Activated CD4-positive, alpha-beta T cell treated with anti-CD3 and anti-CD28 coated beads for 4 hours (primary cell): ENCODE results near the gene IER5.

Experiments
- DNase-seq, 2 donors: peaks; one replicate each; pipeline ENCODE4 v3.0.0-alpha.2; 2020

The IER5 gene

GRCh38 chr1:181077576-181078242, 10.8 kb upstream of the IER5 start:
- DNase-seq, result no peak

GRCh38 chr1:181079382-181079781, 9.1 kb upstream of the IER5 start:
- DNase-seq, result no peak

DNA sequence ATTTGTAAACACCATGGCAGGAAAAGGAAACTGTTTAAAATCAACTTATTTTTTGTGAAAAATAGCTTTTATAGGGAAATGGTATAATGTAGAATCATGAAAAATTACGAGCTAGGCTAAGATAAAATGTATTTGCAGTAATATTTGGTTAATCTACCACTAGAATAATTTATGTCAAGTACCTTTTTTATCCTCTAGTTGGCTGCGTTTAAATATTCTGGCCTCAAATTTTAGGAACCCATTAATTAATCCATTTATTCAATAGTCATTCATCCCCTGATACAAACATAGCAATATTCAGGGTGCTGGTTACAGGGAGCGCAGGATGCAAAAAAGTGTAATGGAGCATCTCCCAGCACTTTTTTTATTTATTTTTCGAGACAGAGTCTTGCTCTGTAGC, 8.6 kb upstream of the IER5 start:
- DNase-seq, result no peak

GRCh38 chr1:181080556-181080955, 7.9 kb upstream of the IER5 start:
- DNase-seq, result no peak

DNA sequence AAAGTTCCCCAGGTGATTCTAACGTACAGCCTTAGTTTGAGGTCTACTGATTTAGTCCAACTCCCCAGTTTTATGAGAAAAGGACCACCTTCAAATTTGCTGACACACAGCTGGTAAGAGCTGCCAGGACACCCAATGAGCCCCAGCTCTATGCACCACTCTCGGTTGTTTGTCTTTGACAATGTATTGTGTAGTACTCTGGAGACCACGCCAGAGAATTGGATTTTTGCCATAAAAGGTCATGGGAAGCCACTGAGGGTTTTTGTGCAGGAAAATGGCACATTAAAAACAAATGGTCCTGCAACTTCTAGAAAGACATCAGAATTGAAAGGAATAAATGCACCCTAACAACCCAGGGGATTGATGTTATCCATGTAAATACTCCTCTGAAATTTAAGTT, 7.1 kb upstream of the IER5 start:
- DNase-seq, result no peak

DNA sequence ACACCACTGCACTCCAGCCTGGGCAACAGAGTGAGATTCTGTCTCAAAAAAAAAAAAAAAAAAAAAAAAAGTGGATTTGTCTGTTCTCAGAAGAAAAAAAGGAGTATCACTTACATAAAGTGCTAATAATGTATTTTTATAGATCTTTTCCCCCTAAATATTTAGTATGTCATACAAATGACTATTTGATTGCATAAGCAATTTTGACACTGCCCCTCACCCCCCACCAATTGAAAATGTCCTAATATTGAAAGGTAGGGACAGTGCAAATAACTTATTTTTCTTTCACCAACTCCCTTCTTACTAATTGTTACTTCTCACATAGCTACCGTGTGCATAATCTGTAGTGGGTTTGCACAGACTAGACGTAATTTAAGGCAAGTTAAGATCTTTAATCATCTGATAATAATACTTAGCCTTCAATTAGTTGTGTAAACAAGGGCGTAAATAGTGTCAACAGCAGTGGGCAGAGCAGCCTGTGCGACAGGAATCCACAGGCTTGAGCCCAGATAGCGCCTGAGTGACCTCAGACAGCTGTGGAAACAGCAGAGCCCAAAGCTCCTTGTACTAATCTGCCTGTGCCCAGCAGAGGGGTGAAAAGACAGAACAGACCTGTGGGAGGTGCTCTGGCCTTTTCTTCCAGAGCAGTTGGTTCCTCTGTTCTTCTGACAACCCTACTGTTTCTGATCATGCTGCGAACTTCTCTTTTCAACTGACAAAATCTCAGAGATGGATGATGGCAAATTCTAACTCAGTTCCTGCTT, 4.5 kb upstream of the IER5 start:
- DNase-seq, result peak; percentile 58 to 62

- no peak for DNase-seq
Observed at GRCh38 chr1:181084606-181084969, 3.9 kb upstream of the IER5 start.

DNA sequence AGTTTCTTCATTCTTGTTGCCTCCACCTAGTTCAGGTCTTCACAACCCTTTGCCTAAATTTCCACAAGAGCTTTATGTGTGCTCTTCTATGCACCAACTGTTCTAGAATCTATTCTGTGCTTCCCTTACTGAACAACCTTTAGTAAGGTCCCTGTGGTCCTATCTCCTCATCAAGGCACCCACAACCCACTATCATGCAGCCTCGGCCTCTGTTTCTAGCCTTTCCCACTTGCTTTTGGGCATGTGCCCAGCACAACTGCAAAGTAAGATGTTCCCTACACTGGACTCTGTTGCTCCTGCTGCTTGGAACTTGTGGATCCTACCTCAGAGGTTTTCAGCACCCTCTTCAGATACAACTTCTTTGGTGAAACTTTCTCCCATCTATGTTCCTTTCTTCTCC, 2.4 kb upstream of the IER5 start:
- DNase-seq, result no peak

DNA sequence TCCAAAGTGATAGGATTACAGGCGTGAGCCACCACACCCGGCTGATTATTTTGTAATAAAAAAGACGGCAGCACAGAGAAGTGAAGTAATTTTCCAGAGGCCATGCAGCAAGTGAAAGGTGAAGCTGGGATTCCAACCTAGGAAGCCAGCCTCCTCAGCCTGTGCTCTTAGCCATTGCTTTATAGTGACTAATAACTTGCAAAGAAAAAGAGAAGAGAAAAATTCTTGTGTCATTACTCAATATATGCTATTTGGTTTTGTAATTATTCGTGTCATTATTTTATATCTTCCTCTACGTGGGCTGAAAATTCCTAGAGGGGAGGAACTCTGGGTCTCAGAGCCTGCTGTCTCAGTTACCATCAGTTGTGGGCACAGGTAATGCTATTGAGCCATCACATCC, 1.6 kb upstream of the IER5 start:
- no peak for DNase-seq

- DNase-seq, result no peak
Observed at GRCh38 chr1:181087400-181087901, 1.0 kb upstream of the IER5 start.

DNA sequence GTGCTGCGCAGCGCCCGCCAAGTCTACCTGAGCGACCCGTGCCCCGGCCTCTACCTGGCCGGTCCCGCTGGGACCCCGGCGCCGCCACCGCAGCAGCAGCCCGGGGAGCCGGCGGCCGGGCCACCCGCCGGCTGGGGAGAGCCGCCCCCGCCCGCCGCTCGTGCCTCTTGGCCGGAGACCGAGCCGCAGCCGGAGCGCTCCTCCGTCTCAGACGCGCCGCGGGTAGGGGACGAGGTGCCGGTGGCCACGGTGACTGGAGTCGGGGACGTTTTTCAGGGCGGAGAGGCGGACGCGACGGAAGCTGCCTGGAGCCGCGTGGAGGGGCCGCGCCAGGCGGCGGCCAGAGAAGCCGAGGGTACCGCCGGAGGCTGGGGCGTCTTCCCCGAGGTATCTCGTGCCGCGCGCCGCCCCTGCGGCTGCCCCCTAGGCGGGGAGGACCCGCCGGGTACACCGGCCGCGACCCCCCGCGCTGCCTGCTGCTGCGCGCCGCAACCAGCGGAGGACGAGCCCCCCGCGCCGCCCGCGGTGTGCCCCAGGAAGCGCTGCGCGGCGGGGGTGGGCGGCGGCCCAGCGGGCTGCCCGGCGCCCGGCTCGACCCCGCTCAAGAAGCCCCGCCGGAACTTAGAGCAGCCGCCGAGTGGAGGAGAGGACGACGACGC, 646 bp downstream of the IER5 start:
- DNase-seq, result peak; percentile 31 to 38

DNA sequence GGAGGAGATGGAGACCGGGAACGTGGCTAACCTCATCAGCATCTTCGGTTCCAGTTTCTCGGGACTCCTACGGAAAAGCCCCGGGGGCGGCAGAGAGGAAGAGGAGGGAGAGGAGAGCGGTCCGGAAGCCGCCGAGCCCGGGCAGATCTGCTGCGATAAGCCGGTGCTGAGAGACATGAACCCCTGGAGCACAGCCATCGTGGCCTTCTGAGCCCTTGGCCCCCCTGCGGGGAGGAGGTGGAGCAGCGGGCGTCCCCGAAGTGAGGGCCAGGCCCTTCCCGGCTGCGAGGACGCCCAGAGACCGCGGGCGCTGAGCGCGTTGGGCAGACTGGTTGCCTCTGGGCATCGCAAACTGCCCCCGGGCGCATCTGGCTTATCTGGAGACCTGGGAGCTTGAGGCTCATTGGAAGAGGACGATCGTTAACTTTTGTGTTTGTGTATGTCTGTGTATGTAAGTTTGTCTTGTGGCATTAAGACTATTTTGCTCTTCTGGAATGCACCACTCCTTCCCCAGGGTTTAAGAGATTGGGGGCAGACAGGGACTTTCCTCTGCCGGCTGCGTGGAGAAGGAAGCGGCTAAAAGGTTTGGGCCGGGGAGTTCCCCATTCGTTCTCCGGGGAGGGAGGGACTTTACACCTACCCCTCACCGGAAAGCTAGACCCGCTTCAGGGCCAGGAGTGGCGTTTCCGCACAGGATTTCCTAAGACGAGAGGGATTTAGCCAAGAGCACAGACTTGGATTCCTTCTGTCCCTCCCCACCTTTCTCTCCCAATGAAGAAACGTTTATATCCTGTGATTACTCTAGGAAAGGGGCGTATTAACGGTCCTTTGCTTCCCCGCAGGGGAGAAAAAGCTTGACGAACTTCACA, 1.4 kb downstream of the IER5 start:
- DNase-seq, result peak; percentile 78 to 79

DNA sequence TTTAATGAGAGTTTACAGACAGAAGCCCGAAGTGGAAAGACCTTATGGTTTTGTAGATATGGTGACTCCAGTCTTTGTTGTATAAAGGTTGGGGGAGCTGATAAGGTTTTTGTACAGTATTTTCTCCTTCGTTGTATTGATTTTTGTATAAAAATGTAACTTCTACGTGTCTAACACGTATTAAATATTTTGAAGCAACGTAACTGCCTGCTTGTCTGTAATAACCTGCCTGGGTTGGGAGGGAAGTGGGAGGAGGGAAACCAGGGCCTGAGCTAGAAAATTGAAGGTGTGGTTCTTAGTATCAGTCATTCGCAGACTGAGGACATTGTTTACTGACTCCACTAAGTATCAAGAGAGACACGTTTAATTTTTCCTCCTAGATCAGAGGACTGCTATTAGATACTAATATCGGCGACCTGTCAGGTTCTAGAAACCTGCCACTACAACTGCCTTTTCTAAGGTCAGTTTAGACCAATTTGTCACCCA, 2.2 kb downstream of the IER5 start:
- DNase-seq, result peak; percentile 30 to 40

DNA sequence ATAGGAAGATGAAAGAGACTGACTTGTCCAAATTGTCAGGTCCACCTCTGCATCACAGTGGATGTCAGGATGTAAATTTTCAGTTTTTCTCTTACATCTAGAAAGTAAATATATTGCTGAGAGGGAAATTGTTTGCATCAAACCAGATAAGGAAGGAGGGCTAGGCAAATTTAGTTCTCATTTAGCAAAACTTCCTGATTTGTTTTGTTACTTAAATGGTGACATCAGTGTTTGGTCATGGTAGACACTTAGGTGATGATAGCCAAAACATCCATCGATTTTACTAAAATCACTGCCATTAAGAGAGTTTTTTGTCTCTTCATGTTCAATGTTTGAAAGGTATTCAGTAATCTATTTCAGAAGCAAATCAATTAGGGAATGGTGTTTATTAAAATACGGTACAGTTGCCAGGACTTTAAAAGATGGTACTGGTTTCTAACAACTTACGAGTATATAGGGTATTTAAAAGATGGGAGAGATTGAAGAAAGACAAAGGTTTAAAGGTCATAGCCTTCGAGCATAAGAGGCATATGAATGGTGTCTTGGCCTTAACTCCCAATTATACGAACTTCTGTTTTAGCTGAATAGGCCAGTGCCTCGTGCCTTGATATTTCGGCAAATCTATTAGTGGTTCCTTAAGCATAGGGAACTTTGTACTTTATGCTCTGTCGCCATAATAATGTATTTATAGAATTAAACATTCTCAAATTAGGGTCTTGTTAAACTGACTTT, 3.0 kb downstream of the IER5 start:
- no peak for DNase-seq

GRCh38 chr1:181092056-181092455, 3.6 kb downstream of the IER5 start:
- DNase-seq, result no peak

- no peak for DNase-seq
Observed at GRCh38 chr1:181092883-181093458, 4.5 kb downstream of the IER5 start.

GRCh38 chr1:181094416-181095212, 6.1 kb downstream of the IER5 start:
- DNase-seq, result no peak

GRCh38 chr1:181095260-181095659, 6.8 kb downstream of the IER5 start:
- DNase-seq, result no peak

DNA sequence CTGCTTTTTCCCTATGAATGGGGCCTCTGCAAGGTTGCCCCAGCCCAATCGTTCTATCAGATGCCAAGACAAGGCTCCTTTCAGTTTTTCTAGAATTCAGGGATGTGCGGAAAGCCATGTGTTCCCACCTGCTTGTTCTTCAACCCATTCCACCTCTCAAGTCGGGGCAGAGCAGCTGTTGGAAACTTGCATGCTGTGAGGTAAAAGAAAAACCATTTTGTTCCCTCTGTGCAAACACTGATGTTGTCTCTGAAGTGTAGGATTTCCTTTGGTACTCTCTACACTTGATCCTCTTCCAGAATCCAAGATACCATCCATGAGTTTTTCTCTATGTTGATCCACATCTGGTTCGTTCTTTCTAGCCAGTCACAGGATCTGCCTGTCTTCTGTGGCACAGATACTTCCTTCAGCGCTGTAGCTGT, 7.3 kb downstream of the IER5 start:
- no peak for DNase-seq

GRCh38 chr1:181097242-181097641, 8.7 kb downstream of the IER5 start:
- DNase-seq, result no peak
